H1 (cell line): ENCODE data around the gene KCNIP3. TPM values are rescaled to one million over a fixed set of nuclear protein-coding genes. Genes with fewer than 3 reads are reported as not detected.
"Not testable (repeated sequence)": the region's sequence is repeated elsewhere in the genome, so short reads cannot be mapped to it uniquely, and the experiment has no call there.

Experiments
- CTCF ChIA-PET: fragments of 300-600 bp; sonication (Branson Sonifier 250); formaldehyde crosslinking; loops from one replicate; lab custom pipeline; 2021; ENCODE audit not compliant: partially characterized antibody; lab: Charles Lee
- POLR2A ChIA-PET: fragments of 300-600 bp; sonication (Branson Sonifier 250); formaldehyde crosslinking; loops from one replicate; lab custom pipeline; 2021; ENCODE audit warnings: inconsistent platforms; ENCODE audit not compliant: partially characterized antibody; lab: Charles Lee
- DNase-seq, 2 experiments: peaks; one replicate each; pipeline versions ENCODE4 v3.0.0 to v3.0.0-alpha.2; 2010 to 2022; ENCODE audit warnings: low spot score in 2 of 2, low read depth in 1 of 2, mixed read lengths in 1 of 2
- FAIRE-seq: peaks from 2 replicates; lab custom pipeline; 2011; peaks lifted over from hg19 to GRCh38; lab: Jason Lieb, UNC
- H2AFZ ChIP-seq: 2 replicates; pipeline ENCODE4 v1.8.1; 2012; ENCODE audit warnings: low read length, inconsistent platforms
- H2AK5ac ChIP-seq: 2 replicates; pipeline ENCODE4 v1.6.1; 2013; ENCODE audit warnings: low read depth, low read length
- H2BK120ac ChIP-seq: replicated peaks from 2 replicates; pipeline ENCODE3; 2013; ENCODE audit warnings: low read depth, low read length, inconsistent platforms
- H2BK12ac ChIP-seq: 2 replicates; pipeline ENCODE4 v1.6.1; 2013; ENCODE audit warnings: low read depth, low read length
- H2BK15ac ChIP-seq: 2 replicates; pipeline ENCODE4 v1.6.1; 2013; ENCODE audit warnings: low read length
- H2BK20ac ChIP-seq: 2 replicates; pipeline ENCODE4 v1.6.1; 2013; ENCODE audit warnings: low read length
- H2BK5ac ChIP-seq: 2 replicates; pipeline ENCODE4 v1.6.1; 2013; ENCODE audit warnings: low read depth, low read length
- H3K14ac ChIP-seq: 2 replicates; pipeline ENCODE4 v1.6.1; 2013; ENCODE audit warnings: inconsistent platforms; ENCODE audit not compliant: insufficient read length
- H3K18ac ChIP-seq: 2 replicates; pipeline ENCODE4 v1.6.1; 2013; ENCODE audit warnings: low read length; ENCODE audit errors: extremely low read depth
- H3K23ac ChIP-seq: 2 replicates; pipeline ENCODE4 v1.6.1; 2013; ENCODE audit warnings: inconsistent platforms; ENCODE audit not compliant: insufficient read length
- H3K23me2 ChIP-seq: 2 replicates; pipeline ENCODE4 v1.6.1; 2013; ENCODE audit warnings: low read depth, low read length
- H3K27ac ChIP-seq: 2 replicates; pipeline ENCODE4 v1.6.1; 2011; ENCODE audit warnings: low read depth, low read length, inconsistent platforms
- H3K27me3 ChIP-seq, 4 experiments: replicated peaks in 1 of 4; 1 replicate in 1 of 4; 2 replicates in 3 of 4; pipeline versions ENCODE4 v1.6.1 to v1.8.1; 2011 to 2013; ENCODE audit warnings: low read length in 3 of 4, mild to moderate bottlenecking in 3 of 4, inconsistent platforms in 2 of 4, mixed read lengths in 2 of 4, moderate library complexity in 1 of 4; ENCODE audit not compliant: control insufficient read depth in 3 of 4, insufficient read depth in 3 of 4; ENCODE audit errors: extremely low read depth in 1 of 4
- H3K36me3 ChIP-seq, 4 experiments: 2 replicates each; pipeline versions ENCODE4 v1.6.1 to v1.8.1; 2011 to 2013; ENCODE audit warnings: mild to moderate bottlenecking in 4 of 4, low read length in 3 of 4, moderate library complexity in 2 of 4, control low read depth in 1 of 4, inconsistent platforms in 1 of 4; ENCODE audit not compliant: insufficient read depth in 4 of 4, control insufficient read depth in 2 of 4
- H3K4ac ChIP-seq: replicated peaks from 2 replicates; pipeline ENCODE3; 2013; ENCODE audit warnings: low read length, low read depth, mixed read lengths, inconsistent platforms; ENCODE audit not compliant: insufficient read length
- H3K4me1 ChIP-seq, 4 experiments: replicated peaks in 1 of 4; 1 replicate in 1 of 4; 2 replicates in 3 of 4; pipeline versions ENCODE4 v1.6.1 to v1.8.1; 2011 to 2013; ENCODE audit warnings: low read length in 3 of 4, inconsistent platforms in 2 of 4, mixed read lengths in 1 of 4; ENCODE audit not compliant: insufficient read depth in 4 of 4, control insufficient read depth in 3 of 4
- H3K4me2 ChIP-seq, 2 experiments: 2 replicates each; pipeline versions ENCODE4 v1.6.1 to v1.8.1; 2011 to 2013; ENCODE audit warnings: low read depth in 2 of 2, low read length in 2 of 2, control low read depth in 1 of 2, inconsistent platforms in 1 of 2, mild to moderate bottlenecking in 1 of 2; ENCODE audit not compliant: insufficient read depth in 1 of 2
- H3K4me3 ChIP-seq, 4 experiments: fragments of 200-600, 300-600 bp in 1 of 4; sonication (generic), shearing (Covaris generic), sonication (Bioruptor Twin) in 1 of 4; 2 replicates each; pipeline versions ENCODE4 v1.5.1 to v1.8.1; 2011 to 2016; ENCODE audit warnings: low read length in 4 of 4, low read depth in 3 of 4, control low read depth in 2 of 4, inconsistent platforms in 2 of 4, mild to moderate bottlenecking in 2 of 4, mixed read lengths in 1 of 4, moderate library complexity in 1 of 4; ENCODE audit not compliant: insufficient read depth in 2 of 4; ENCODE audit errors: extremely low read depth in 1 of 4
- H3K56ac ChIP-seq: replicated peaks from 2 replicates; pipeline ENCODE3; 2013; ENCODE audit warnings: low read depth, mild to moderate bottlenecking, mixed read lengths, low read length, inconsistent platforms; ENCODE audit not compliant: insufficient read length
- H3K79me1 ChIP-seq: 2 replicates; pipeline ENCODE4 v1.6.1; 2013; ENCODE audit warnings: low read depth, low read length, control low read depth
- H3K79me2 ChIP-seq, 2 experiments: 2 replicates each; pipeline versions ENCODE4 v1.6.1 to v1.8.1; 2012 to 2013; ENCODE audit warnings: low read length in 2 of 2, mild to moderate bottlenecking in 2 of 2, inconsistent platforms in 1 of 2; ENCODE audit not compliant: insufficient read depth in 2 of 2, control insufficient read depth in 1 of 2
- H3K9ac ChIP-seq, 4 experiments: replicated peaks in 1 of 4; 1 replicate in 1 of 4; 2 replicates in 3 of 4; pipeline versions ENCODE4 v1.6.1 to v1.8.1; 2011 to 2013; ENCODE audit warnings: low read depth in 3 of 4, low read length in 3 of 4, control low read depth in 2 of 4, mild to moderate bottlenecking in 2 of 4, moderate library complexity in 2 of 4, inconsistent platforms in 1 of 4; ENCODE audit errors: extremely low read depth in 1 of 4
- H3K9me3 ChIP-seq, 2 experiments: 2 replicates each; pipeline versions ENCODE4 v1.6.1 to v1.8.1; 2012 to 2013; ENCODE audit warnings: mild to moderate bottlenecking in 2 of 2, moderate library complexity in 2 of 2, control low read depth in 1 of 2, inconsistent platforms in 1 of 2, low read depth in 1 of 2, low read length in 1 of 2, mixed read lengths in 1 of 2; ENCODE audit not compliant: insufficient read depth in 2 of 2
- H4K20me1 ChIP-seq, 2 experiments: replicated peaks in 1 of 2; 2 replicates each; pipeline versions ENCODE3 to v1.8.1; 2011 to 2013; ENCODE audit warnings: inconsistent platforms in 2 of 2, low read length in 2 of 2, mild to moderate bottlenecking in 1 of 2; ENCODE audit not compliant: insufficient read depth in 2 of 2, control insufficient read depth in 1 of 2
- H4K5ac ChIP-seq: 2 replicates; pipeline ENCODE4 v1.6.1; 2013; ENCODE audit warnings: low read length, low read depth, mixed read lengths, inconsistent platforms; ENCODE audit not compliant: insufficient read length
- H4K8ac ChIP-seq: 2 replicates; pipeline ENCODE4 v1.8.0; 2013; ENCODE audit warnings: mild to moderate bottlenecking, moderate library complexity, low read length, inconsistent platforms; ENCODE audit not compliant: insufficient read depth; ENCODE audit errors: extremely low read depth
- H4K91ac ChIP-seq: replicated peaks from 2 replicates; pipeline ENCODE3; 2013; ENCODE audit warnings: low read length, mixed read lengths, inconsistent platforms; ENCODE audit not compliant: insufficient read length
- WGBS, 2 experiments: shearing (Covaris generic) in 1 of 2; methylation state at CpG; one replicate each; pipeline versions ENCODE4 v1.1.6 to v1.1.7; 2013 to 2015; ENCODE audit warnings: low lambda C conversion rate in 2 of 2, mixed read lengths in 2 of 2, inconsistent platforms in 1 of 2, low coverage in 1 of 2, missing lambda C conversion rate in 1 of 2; ENCODE audit not compliant: insufficient replicate concordance in 2 of 2, insufficient coverage in 1 of 2, insufficient read length in 1 of 2; ENCODE audit errors: extremely low coverage in 1 of 2, missing lambda C conversion rate in 1 of 2; 5-methylcytosine and 5-hydroxymethylcytosine counted together
- polyA plus RNA-seq, 7 experiments: library from polyadenylated mRNA; depleted of rRNA in 3 of 7; stranded (reverse) in 5 of 7; unstranded in 2 of 7; fragments of >200 nt in 5 of 7; fragments of 200-250 nt in 2 of 7; gene quantifications; 1 replicate in 5 of 7; 2 replicates in 1 of 7; 4 replicates in 1 of 7; pipeline versions ENCODE4 v1.2.1 to v1.2.3, GENCODE V29; 2011 to 2013; ENCODE audit warnings: missing spikeins in 2 of 7, mixed read lengths in 2 of 7
- total RNA-seq: library from RNA; stranded (reverse); fragmentation: NEBNext Ultra II Directional; extraction: Animal tissue kit (Norgen Biotek cat#: 25700); gene quantifications from 2 replicates; pipeline ENCODE4 v1.2.1, GENCODE V29; 2021

KCNIP3 gene
- total and polyA plus RNA-seq, 2 of the 8 experiments (the other 6 are each of a cell fraction or from before 2014, with no cell fraction given) = 0.33 to 1.9 TPM

DNA sequence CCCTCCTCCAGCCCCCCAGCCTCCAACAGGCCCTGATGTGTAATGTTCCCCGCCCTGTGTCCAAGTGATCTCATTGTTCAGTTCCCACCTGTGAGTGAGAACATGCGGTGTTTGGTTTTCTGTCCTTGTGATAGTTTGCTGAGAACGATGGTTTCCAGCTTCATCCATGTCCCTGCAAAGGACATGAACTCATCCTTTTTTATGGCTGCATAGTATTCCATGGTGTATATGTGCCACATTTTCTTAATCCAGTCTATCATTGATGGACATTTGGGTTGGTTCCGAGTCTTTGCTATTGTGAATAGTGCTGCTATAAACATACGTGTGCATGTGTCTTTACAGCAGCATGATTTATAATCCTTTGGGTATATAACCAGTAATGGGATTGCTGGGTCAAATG is 58.3 kb downstream of the KCNIP3 start:
- H3K36me3 ChIP-seq, H3K79me1 ChIP-seq, H3K14ac ChIP-seq, POLR2A ChIA-PET, DNase-seq, H3K79me2 ChIP-seq, H3K23me2 ChIP-seq, H2BK12ac ChIP-seq, CTCF ChIA-PET, H3K56ac ChIP-seq, H3K27ac ChIP-seq, H2AK5ac ChIP-seq, H3K23ac ChIP-seq, H3K9ac ChIP-seq, H4K5ac ChIP-seq, H4K91ac ChIP-seq, H2BK5ac ChIP-seq, H4K20me1 ChIP-seq, H3K18ac ChIP-seq, H3K4me3 ChIP-seq, H3K4me1 ChIP-seq, H2AFZ ChIP-seq, FAIRE-seq, H2BK120ac ChIP-seq, H3K4me2 ChIP-seq, H3K27me3 ChIP-seq, H4K8ac ChIP-seq, H3K4ac ChIP-seq, H2BK15ac ChIP-seq, H2BK20ac ChIP-seq: not testable (repeated sequence)
- H3K9me3 ChIP-seq = peaks cover 46 to 85% of the 10 kb centered on the region in 2 experiments
- WGBS, 2 experiments = 95% methylated on average over 4 of the region's 5 CpGs; no CpG with 5 or more reads in 1 of the 2 experiments
